Measurements from ENCODE around the gene FBXL19.

- TF ChIP-seq CTCF (IDR thresholded peaks at IDR 0.05; ENCODE audit: poor library complexity) (no peak), EZH2phosphoT487 (IDR thresholded peaks at IDR 0.05; ENCODE audit: low read depth, severe bottlenecking, unreplicated experiment) (no peak), EZH2 (IDR thresholded peaks at IDR 0.05; ENCODE audit: borderline replicate concordance) (no peak)
These were observed 46.5 kb upstream of the FBXL19 start for GRCh38 chr16:30876867-30877266.

All from hepatocyte (in vitro differentiated cells).